Peyer's patch (tissue), 4 donors: ENCODE measurements around the gene SKIL. TPM values are rescaled to one million over a fixed set of nuclear protein-coding genes. Genes with fewer than 3 reads are reported as not detected.

Source experiments
- DNase-seq, 3 donors: peaks; one replicate each; pipeline ENCODE4 v3.0.0-alpha.2; 2017 to 2019
- H3K27ac ChIP-seq, 4 donors: fragments of 200-600 bp; sonication (generic); one replicate each; pipeline ENCODE4 v1.5.1; 2016 to 2019
- H3K27me3 ChIP-seq, 2 donors: fragments of 200-600 bp; sonication (generic); one replicate each; pipeline ENCODE4 v1.5.1; 2019
- H3K36me3 ChIP-seq, 3 donors: fragments of 200-600 bp; sonication (generic); one replicate each; pipeline ENCODE4 v1.5.1; 2016 to 2019
- H3K4me1 ChIP-seq, 4 donors: fragments of 200-600 bp; sonication (generic); one replicate each; pipeline ENCODE4 v1.5.1; 2016 to 2019
- H3K4me3 ChIP-seq, 4 donors: fragments of 200-600 bp; sonication (generic); 1 replicate in 3 of 4; 2 replicates in 1 of 4; pipeline ENCODE4 v1.5.1; 2016 to 2019; ENCODE audit warnings: mild to moderate bottlenecking in 1 of 4
- H3K9me3 ChIP-seq, 4 donors: fragments of 200-600 bp; sonication (generic); one replicate each; pipeline ENCODE4 v1.5.1; 2016 to 2019; ENCODE audit warnings: mild to moderate bottlenecking in 1 of 4
- POLR2A ChIP-seq, 2 donors: fragments of 450-650 bp; IDR thresholded peaks; one replicate each; pipeline ENCODE4 v1.5.1; 2017; ENCODE audit warnings: antibody characterized with exemption in 2 of 2, mild to moderate bottlenecking in 2 of 2, moderate library complexity in 2 of 2
- total RNA-seq, 4 donors: library from RNA; depleted of rRNA; stranded (reverse); fragments of >200 nt; gene quantifications; one replicate each; pipeline ENCODE4 v1.1.0, GENCODE V29; 2016
- TF ChIP-seq, protein P1 (sequence below), 6 experiments: fragments of 450-650 bp in 4 of 6; fragments of 200-600 bp in 2 of 6; sonication (generic) in 1 of 6; IDR thresholded peaks; one replicate each; pipeline ENCODE4 v1.5.1; 2017 to 2019; ENCODE audit warnings: antibody characterized with exemption in 6 of 6, mild to moderate bottlenecking in 3 of 6, moderate library complexity in 1 of 6

SKIL gene
- total RNA-seq, 4 donors from 2014 or later, result 22.5 to 78.4 (median 43.5) TPM

DNA sequence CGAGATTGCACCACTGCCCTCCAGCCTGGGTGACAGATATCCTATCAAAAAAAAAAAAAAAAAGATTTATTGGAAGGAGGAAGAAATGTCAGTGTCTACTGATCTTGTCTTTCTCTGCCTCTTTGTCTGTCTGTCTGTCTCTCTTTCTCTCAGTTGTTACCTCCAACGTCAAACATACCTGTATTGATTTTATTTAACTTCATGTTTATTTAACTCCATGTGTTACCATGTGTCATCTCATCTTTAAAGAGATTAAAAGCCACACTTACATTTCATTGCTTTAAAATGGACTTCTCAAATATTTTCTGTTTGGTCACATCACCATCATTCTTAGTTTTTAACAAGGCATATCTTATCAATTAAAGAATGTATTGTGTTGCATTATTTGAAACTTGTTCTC, 70.6 kb downstream of the SKIL start:
- Histone ChIP-seq H3K36me3 (no peaks in the 10 kb centered on the region), H3K9me3 (no peaks in the 10 kb centered on the region), H3K4me1 (no peaks in the 10 kb centered on the region), H3K4me3 (no peak overlapping the region), H3K27ac (no peak overlapping the region), H3K27me3 (no peaks in the 10 kb centered on the region)
- DNase-seq, result no peak
- TF ChIP-seq, protein P1, sequence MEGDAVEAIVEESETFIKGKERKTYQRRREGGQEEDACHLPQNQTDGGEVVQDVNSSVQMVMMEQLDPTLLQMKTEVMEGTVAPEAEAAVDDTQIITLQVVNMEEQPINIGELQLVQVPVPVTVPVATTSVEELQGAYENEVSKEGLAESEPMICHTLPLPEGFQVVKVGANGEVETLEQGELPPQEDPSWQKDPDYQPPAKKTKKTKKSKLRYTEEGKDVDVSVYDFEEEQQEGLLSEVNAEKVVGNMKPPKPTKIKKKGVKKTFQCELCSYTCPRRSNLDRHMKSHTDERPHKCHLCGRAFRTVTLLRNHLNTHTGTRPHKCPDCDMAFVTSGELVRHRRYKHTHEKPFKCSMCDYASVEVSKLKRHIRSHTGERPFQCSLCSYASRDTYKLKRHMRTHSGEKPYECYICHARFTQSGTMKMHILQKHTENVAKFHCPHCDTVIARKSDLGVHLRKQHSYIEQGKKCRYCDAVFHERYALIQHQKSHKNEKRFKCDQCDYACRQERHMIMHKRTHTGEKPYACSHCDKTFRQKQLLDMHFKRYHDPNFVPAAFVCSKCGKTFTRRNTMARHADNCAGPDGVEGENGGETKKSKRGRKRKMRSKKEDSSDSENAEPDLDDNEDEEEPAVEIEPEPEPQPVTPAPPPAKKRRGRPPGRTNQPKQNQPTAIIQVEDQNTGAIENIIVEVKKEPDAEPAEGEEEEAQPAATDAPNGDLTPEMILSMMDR (IDR thresholded peaks at IDR 0.05), result no peak
- no peak for TF ChIP-seq POLR2A (IDR thresholded peaks at IDR 0.05)

DNA sequence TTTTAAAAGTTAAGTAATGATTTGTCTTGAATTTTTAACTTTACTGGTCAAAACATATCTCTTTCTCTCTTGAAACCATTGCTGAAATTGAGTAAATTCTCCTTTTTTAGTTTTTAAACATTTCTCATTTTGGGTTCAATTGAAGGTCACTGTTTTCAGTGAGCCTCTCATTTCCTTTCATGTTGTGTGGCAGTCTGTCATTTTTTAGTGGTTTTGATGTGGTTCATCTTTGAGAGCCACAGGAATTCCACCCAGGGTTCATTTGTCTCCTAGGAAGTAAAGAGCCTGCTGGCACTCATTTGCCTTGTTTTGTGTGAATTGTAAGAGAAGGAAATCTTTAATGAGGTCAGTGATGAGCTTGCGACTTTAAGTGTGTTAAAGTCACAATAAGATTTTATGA, 71.5 kb downstream of the SKIL start:
- Histone ChIP-seq H3K36me3 (no peaks in the 10 kb centered on the region), H3K4me3 (no peak overlapping the region), H3K9me3 (no peaks in the 10 kb centered on the region), H3K27me3 (no peaks in the 10 kb centered on the region), H3K27ac (no peak overlapping the region), H3K4me1 (no peaks in the 10 kb centered on the region)
- no peak for DNase-seq
- TF ChIP-seq POLR2A (IDR thresholded peaks at IDR 0.05), result no peak

DNA sequence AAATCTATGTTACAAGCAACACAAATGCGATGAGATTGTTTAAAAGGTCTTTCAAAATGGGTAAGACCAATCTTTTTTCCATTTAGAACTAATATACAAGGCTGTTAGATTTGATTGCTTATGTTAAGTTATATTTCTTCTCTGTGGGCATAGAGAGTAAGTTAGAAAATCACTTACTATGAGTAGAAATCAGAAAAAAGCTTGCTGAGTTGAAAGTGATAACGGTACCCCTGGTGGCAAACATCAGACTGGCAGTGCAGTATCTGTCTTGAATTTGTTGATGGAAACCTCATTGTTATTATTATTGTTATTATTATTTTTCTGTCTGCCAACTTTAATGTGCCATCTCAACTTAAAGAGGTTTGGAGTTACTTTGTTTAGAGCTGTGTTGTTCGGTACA, 73.5 kb downstream of the SKIL start:
- Histone ChIP-seq H3K4me1 (no peaks in the 10 kb centered on the region), H3K36me3 (no peaks in the 10 kb centered on the region), H3K4me3 (no peak overlapping the region), H3K27me3 (no peaks in the 10 kb centered on the region), H3K27ac (no peak overlapping the region), H3K9me3 (no peaks in the 10 kb centered on the region)
- TF ChIP-seq POLR2A (IDR thresholded peaks at IDR 0.05), result no peak
- TF ChIP-seq, protein P1 (IDR thresholded peaks at IDR 0.05), result peak in 1 of 6 experiments; percentile 12
- no peak for DNase-seq

DNA sequence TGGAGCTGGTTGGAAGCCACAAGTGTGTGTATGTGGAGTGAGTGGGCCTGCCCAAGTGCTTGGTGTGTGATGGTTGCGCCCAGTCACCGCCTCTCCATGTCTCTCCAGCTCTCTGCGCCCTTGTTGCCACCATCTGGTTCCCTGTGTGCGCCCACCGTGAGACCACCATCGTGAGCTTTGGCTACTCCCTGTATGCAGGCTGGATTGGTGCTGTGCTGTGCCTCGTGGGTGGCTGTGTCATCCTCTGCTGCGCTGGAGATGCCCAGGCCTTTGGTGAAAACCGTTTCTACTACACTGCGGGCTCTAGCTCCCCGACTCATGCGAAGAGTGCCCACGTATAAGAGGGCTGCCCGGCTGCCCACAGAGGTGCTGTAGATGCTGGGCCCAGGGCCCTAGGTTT, 74.9 kb downstream of the SKIL start:
- Histone ChIP-seq H3K27ac (no peak overlapping the region), H3K27me3 (no peaks in the 10 kb centered on the region), H3K36me3 (no peaks in the 10 kb centered on the region), H3K4me3 (no peak overlapping the region), H3K4me1 (no peaks in the 10 kb centered on the region), H3K9me3 (no peaks in the 10 kb centered on the region)
- DNase-seq, result no peak
- TF ChIP-seq, protein P1 (IDR thresholded peaks at IDR 0.05), result no peak

DNA sequence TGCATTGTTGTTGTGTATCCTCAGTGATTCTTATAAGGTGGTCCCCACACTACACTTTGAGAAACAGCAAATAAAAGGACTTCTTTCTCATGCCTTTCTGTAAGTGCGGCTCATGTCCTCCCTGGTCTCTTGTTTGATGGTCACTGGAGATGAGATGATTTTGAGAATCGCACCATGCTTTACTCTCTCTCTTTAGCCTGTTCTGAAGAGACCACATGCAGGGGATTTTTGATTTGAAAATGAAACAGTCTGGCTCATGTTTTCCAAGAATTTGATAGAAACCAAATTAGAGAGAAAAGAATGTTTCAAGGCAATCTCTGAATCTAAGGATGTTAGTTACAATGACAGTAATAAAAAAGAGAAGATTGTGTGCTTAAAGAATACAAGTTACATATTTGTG, 79.2 kb downstream of the SKIL start:
- no peaks in the 10 kb centered on the region for H3K9me3 ChIP-seq
- no peaks in the 10 kb centered on the region for H3K27me3 ChIP-seq
- TF ChIP-seq POLR2A (IDR thresholded peaks at IDR 0.05), result no peak
- TF ChIP-seq, protein P1 (IDR thresholded peaks at IDR 0.05), result no peak
- no peaks in the 10 kb centered on the region for H3K4me1 ChIP-seq
- H3K36me3 ChIP-seq, result no peaks in the 10 kb centered on the region
- DNase-seq, result no peak
- no peak overlapping the region for H3K4me3 ChIP-seq
- no peak overlapping the region for H3K27ac ChIP-seq

DNA sequence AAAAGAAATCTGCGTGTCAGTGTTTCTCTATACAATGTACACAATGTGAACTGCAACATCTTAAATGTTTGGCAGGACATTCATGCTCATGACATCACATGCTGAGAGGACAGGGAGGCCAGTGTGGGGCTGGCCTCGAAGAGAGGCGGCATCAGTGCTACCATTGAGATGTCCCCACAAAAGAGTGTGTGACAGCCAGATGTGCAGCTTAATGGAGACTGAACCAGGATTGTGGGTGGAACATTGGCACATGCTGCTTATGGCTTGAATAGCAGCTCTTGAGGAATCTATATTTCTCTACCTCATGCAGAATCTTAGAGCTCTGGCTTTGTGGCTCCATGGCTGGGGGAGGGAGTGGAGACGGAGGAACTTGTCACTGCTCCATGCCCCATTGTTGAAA, 79.7 kb downstream of the SKIL start:
- Histone ChIP-seq H3K9me3 (no peaks in the 10 kb centered on the region), H3K4me3 (no peak overlapping the region), H3K4me1 (no peaks in the 10 kb centered on the region), H3K36me3 (no peaks in the 10 kb centered on the region), H3K27ac (no peak overlapping the region), H3K27me3 (no peaks in the 10 kb centered on the region)
- no peak for TF ChIP-seq POLR2A (IDR thresholded peaks at IDR 0.05)
- TF ChIP-seq, protein P1 (IDR thresholded peaks at IDR 0.05), result no peak
- DNase-seq, result no peak
